HTR-8/SVneo (cell line): ENCODE results near the gene INSM2.
A peak's percentile ranks its signal among the peaks of the same experiment; 100 is the strongest.

ENCODE experiments used
- DNase-seq: peaks from one replicate; pipeline ENCODE4 v3.0.0; 2011; ENCODE audit warnings: low spot score, mixed read lengths; ENCODE audit not compliant: insufficient read length
- FAIRE-seq: peaks from 2 replicates; lab custom pipeline; 2011; peaks lifted over from hg19 to GRCh38; lab: Jason Lieb, UNC

INSM2 gene

GRCh38 chr14:35533357-35534207, at the start of gene INSM2:
TSS of gene INSM2 (plus strand) at chr14:35534164. CDS start at chr14:35534253, 89 bp downstream.
- FAIRE-seq (no peak), DNase-seq (peak; percentile 45)

- DNase-seq (no peak), FAIRE-seq (no peak)
Measured at GRCh38 chr14:35492569-35493014, 41.4 kb upstream of the INSM2 start.

- FAIRE-seq: no peak
- DNase-seq: no peak
Measured at GRCh38 chr14:35495278-35495677, 38.7 kb upstream of the INSM2 start.

- no peak for FAIRE-seq
- no peak for DNase-seq
Measured at GRCh38 chr14:35499180-35499579, 34.8 kb upstream of the INSM2 start.

- DNase-seq: no peak
- FAIRE-seq: no peak
Measured at GRCh38 chr14:35503646-35504045, 30.3 kb upstream of the INSM2 start.

- FAIRE-seq (no peak), DNase-seq (no peak)
Measured at GRCh38 chr14:35504260-35504659, 29.7 kb upstream of the INSM2 start.

- DNase-seq: no peak
- no peak for FAIRE-seq
Measured at GRCh38 chr14:35506461-35506860, 27.5 kb upstream of the INSM2 start.

- DNase-seq (no peak), FAIRE-seq (no peak)
Measured at GRCh38 chr14:35506927-35507326, 27.0 kb upstream of the INSM2 start.

- DNase-seq (no peak), FAIRE-seq (no peak)
Measured at GRCh38 chr14:35509846-35510245, 24.1 kb upstream of the INSM2 start.

GRCh38 chr14:35512765-35513164, 21.2 kb upstream of the INSM2 start:
- DNase-seq: no peak
- FAIRE-seq: no peak

GRCh38 chr14:35515916-35516315, 18.0 kb upstream of the INSM2 start:
- DNase-seq (no peak), FAIRE-seq (no peak)

GRCh38 chr14:35519986-35520385, 14.0 kb upstream of the INSM2 start:
- DNase-seq (no peak), FAIRE-seq (no peak)

GRCh38 chr14:35525695-35526094, 8.3 kb upstream of the INSM2 start:
- FAIRE-seq (no peak), DNase-seq (no peak)

GRCh38 chr14:35526962-35527361, 7.0 kb upstream of the INSM2 start:
- FAIRE-seq: no peak

GRCh38 chr14:35531960-35532747, 1.8 kb upstream of the INSM2 start:
- no peak for FAIRE-seq
- no peak for DNase-seq

More at GRCh38 chr14:35526962-35527361, 7.0 kb upstream of the INSM2 start:
- no peak for DNase-seq

GRCh38 chr14:35532783-35533356, 1.1 kb upstream of the INSM2 start:
- FAIRE-seq: no peak
- DNase-seq: no peak

- FAIRE-seq (no peak), DNase-seq (no peak)
Measured at GRCh38 chr14:35534208-35534872, 376 bp downstream of the INSM2 start.

GRCh38 chr14:35534873-35535482, 1.0 kb downstream of the INSM2 start:
- FAIRE-seq: no peak
- peak; percentile 69 for DNase-seq

- no peak for DNase-seq
- FAIRE-seq: no peak
Measured at GRCh38 chr14:35535483-35536112, 1.6 kb downstream of the INSM2 start.
